HFF-Myc (cell line): Measurements from ENCODE around the gene ENOX1.

Source experiments
- DNase-seq: peaks from one replicate; pipeline ENCODE4 v3.0.0-alpha.2; 2011; ENCODE audit warnings: low read depth; ENCODE audit errors: extremely low read depth
- H3K4me3 ChIP-seq: replicated peaks from 2 replicates; pipeline ENCODE4 v1.5.1; 2011; ENCODE audit warnings: low read depth, mild to moderate bottlenecking, control low read depth, low read length
- CTCF ChIP-seq: IDR thresholded peaks from 2 replicates; pipeline ENCODE4 v1.5.1; 2012; ENCODE audit warnings: mild to moderate bottlenecking, low read depth, low read length, control low read depth; ENCODE audit errors: missing control alignments

The ENOX1 gene

GRCh38 chr13:43264458-43264857 lies 522.3 kb downstream of the ENOX1 start:
- H3K4me3 ChIP-seq = no peak overlapping the region
- no peak for DNase-seq
- no peak for TF ChIP-seq CTCF

- no peak for TF ChIP-seq CTCF
- H3K4me3 ChIP-seq = no peak overlapping the region
Observed at GRCh38 chr13:43263047-43263446, 523.7 kb downstream of the ENOX1 start.

GRCh38 chr13:43260999-43261398 lies 525.8 kb downstream of the ENOX1 start:
- no peak for DNase-seq
- no peak for TF ChIP-seq CTCF
- H3K4me3 ChIP-seq = no peak overlapping the region

More at GRCh38 chr13:43263047-43263446, 523.7 kb downstream of the ENOX1 start:
- DNase-seq = no peak

GRCh38 chr13:43258771-43259170 lies 528.0 kb downstream of the ENOX1 start:
- no peak for DNase-seq
- H3K4me3 ChIP-seq = no peak overlapping the region
- no peak for TF ChIP-seq CTCF

GRCh38 chr13:43257765-43258164 lies 529.0 kb downstream of the ENOX1 start:
- TF ChIP-seq CTCF = no peak
- DNase-seq = no peak
- no peak overlapping the region for H3K4me3 ChIP-seq

- H3K4me3 ChIP-seq = no peak overlapping the region
- no peak for TF ChIP-seq CTCF
- DNase-seq = no peak
Observed at GRCh38 chr13:43251961-43252360, 534.8 kb downstream of the ENOX1 start.

GRCh38 chr13:43246382-43246781 lies 540.4 kb downstream of the ENOX1 start:
- no peak for DNase-seq
- H3K4me3 ChIP-seq = no peak overlapping the region
- no peak for TF ChIP-seq CTCF
